Lower leg skin (tissue), 4 donors: ENCODE results near the gene AIM2. TPM values are rescaled to one million over a fixed set of nuclear protein-coding genes. Genes with fewer than 3 reads are reported as not detected.

Source experiments
- DNase-seq, 2 donors: peaks; one replicate each; pipeline ENCODE4 v3.0.0-alpha.2; 2019; ENCODE audit warnings: low spot score in 2 of 2
- H3K4me3 ChIP-seq: fragments of 200-600 bp; sonication (generic); 2 replicates; pipeline ENCODE4 v1.5.1; 2017; ENCODE audit warnings: mild to moderate bottlenecking, low read depth; ENCODE audit not compliant: poor library complexity, severe bottlenecking
- POLR2A ChIP-seq, 2 donors: fragments of 450-650 bp; IDR thresholded peaks; one replicate each; pipeline ENCODE4 v1.6.1; 2016 to 2017; ENCODE audit warnings: antibody characterized with exemption in 2 of 2, mild to moderate bottlenecking in 1 of 2, moderate library complexity in 1 of 2
- WGBS, 2 donors: methylation state at CpG; one replicate each; pipeline ENCODE4 v1.1.5; 2018; 5-methylcytosine and 5-hydroxymethylcytosine counted together
- intact Hi-C: fragments of 100-400 bp; cut with DNase I; formaldehyde crosslinking; loops from one replicate; pipeline ENCODE4 v1.15.0; 2023; ENCODE audit warnings: low total_unique reads
- total RNA-seq, 4 donors: library from RNA; depleted of rRNA; stranded (reverse); fragments of >200 nt; gene quantifications; one replicate each; pipeline ENCODE4 v1.1.0, GENCODE V29; 2016
- TF ChIP-seq, protein P1 (sequence below), 3 donors: fragments of 450-650 bp; IDR thresholded peaks; one replicate each; pipeline ENCODE4 v1.5.1; 2016; ENCODE audit warnings: antibody characterized with exemption in 3 of 3, mild to moderate bottlenecking in 3 of 3, moderate library complexity in 2 of 3

Gene AIM2
- total RNA-seq, 4 donors from 2014 or later, result 0.16 to 3.5 TPM; not detected in 2

GRCh38 chr1:159077120-159077961, 775 bp upstream of the AIM2 start:
- 73 to 77% methylated on average over 12 of the region's 12 CpGs for WGBS, 2 donors
- TF ChIP-seq POLR2A (IDR thresholded peaks at IDR 0.05), result no peak
- TF ChIP-seq, protein P1, sequence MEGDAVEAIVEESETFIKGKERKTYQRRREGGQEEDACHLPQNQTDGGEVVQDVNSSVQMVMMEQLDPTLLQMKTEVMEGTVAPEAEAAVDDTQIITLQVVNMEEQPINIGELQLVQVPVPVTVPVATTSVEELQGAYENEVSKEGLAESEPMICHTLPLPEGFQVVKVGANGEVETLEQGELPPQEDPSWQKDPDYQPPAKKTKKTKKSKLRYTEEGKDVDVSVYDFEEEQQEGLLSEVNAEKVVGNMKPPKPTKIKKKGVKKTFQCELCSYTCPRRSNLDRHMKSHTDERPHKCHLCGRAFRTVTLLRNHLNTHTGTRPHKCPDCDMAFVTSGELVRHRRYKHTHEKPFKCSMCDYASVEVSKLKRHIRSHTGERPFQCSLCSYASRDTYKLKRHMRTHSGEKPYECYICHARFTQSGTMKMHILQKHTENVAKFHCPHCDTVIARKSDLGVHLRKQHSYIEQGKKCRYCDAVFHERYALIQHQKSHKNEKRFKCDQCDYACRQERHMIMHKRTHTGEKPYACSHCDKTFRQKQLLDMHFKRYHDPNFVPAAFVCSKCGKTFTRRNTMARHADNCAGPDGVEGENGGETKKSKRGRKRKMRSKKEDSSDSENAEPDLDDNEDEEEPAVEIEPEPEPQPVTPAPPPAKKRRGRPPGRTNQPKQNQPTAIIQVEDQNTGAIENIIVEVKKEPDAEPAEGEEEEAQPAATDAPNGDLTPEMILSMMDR (IDR thresholded peaks at IDR 0.05), result no peak
- no peak for DNase-seq

GRCh38 chr1:159071970-159072582, 4.5 kb downstream of the AIM2 start:
- no peak overlapping the region for H3K4me3 ChIP-seq
- TF ChIP-seq, protein P1 (IDR thresholded peaks at IDR 0.05), result no peak
- no peak for TF ChIP-seq POLR2A (IDR thresholded peaks at IDR 0.05)
- intact Hi-C loops, result loop anchor here (10.0 kb wide), 1 partner anchor 867 kb away; no protein-coding TSS in a partner anchor
- no peak for DNase-seq

More at GRCh38 chr1:159077120-159077961, 775 bp upstream of the AIM2 start:
- intact Hi-C loops, result loop anchor here (10.0 kb wide), 1 partner anchor 873 kb away; no protein-coding TSS in a partner anchor
- H3K4me3 ChIP-seq, result no peak overlapping the region

GRCh38 chr1:159068886-159069285, 7.7 kb downstream of the AIM2 start:
- 80 to 94% methylated on average over 2 of the region's 2 CpGs for WGBS, 2 donors
- TF ChIP-seq POLR2A (IDR thresholded peaks at IDR 0.05), result no peak
- TF ChIP-seq, protein P1 (IDR thresholded peaks at IDR 0.05), result no peak
- H3K4me3 ChIP-seq, result no peak overlapping the region
- intact Hi-C loops, result no loop called here
- DNase-seq, result no peak

DNA sequence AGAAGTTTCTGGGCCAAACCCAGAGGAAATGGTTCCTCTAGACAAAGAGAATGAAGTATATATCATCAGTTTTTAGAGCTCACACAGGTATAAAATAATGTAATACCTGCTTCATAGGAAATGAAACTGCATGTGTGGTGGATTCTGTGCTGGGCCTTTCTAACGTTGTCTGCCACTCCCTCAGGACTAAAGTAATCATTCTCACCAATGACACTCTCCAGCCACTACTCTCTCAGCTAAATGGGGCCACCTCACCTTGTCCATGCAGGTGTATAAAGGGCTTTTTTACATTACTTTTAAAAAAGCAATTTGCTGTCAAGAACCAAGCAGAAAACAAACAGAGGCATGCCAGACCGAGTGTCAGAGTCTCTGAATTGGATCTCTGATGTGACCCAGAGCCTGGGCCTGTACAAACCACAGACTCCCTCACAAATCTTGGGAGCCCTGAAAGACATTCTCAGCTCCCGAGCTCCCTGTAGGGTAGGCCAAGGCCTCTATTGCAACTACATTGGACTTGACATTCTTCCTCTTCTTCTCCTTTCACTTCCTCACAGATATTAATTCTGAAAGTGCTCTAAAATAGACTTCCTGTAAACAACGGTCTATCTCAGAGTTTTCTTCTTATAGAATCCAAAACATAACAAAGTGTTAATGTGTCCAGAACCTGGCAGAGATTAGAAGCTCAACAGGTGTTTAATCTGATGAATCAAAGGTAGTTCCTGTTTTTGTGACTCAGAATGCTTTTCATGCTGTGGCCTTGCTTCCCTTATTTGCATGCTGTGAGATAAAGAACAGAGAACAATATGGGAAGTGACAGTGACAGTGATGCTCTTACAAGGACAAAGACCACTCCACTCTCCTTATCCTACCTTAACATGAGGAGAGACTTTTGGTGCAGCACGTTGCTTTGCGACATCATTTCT, 8.6 kb downstream of the AIM2 start:
- no peak for DNase-seq
- H3K4me3 ChIP-seq, result no peak overlapping the region
- intact Hi-C loops, result no loop called here
- WGBS, 2 donors, result 50 to 53% methylated on average over 6 of the region's 6 CpGs
- TF ChIP-seq POLR2A (IDR thresholded peaks at IDR 0.05), result no peak
- TF ChIP-seq, protein P1 (IDR thresholded peaks at IDR 0.05), result no peak

DNA sequence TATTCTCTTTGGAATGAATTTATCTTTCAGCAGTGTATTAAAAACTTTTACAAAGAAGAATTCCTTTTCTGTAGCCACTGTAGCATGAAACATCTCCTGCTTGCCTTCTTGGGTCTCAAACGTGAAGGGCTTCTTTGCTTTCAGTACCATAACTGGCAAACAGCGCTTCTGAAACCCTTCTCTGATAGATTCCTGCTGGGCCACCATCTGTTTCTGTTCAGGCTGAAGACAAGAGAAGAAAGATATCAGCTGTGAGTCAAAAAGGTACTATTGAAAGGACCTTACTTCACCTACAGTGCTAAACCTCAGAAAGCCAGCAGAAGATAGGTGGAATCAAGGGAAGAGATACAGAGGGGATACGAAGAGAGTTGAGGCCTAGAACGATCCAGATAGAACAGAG, 10.5 kb downstream of the AIM2 start:
- intact Hi-C loops, result no loop called here
- WGBS, 2 donors, result 79 to 87% methylated on average over 4 of the region's 4 CpGs

More for the DNA sequence above, 10.5 kb downstream of the AIM2 start:
- no peak for DNase-seq
- TF ChIP-seq POLR2A (IDR thresholded peaks at IDR 0.05), result no peak
- TF ChIP-seq, protein P1 (IDR thresholded peaks at IDR 0.05), result no peak
- no peak overlapping the region for H3K4me3 ChIP-seq
